ENCODE measurements around the gene SLC8A3.

DNA sequence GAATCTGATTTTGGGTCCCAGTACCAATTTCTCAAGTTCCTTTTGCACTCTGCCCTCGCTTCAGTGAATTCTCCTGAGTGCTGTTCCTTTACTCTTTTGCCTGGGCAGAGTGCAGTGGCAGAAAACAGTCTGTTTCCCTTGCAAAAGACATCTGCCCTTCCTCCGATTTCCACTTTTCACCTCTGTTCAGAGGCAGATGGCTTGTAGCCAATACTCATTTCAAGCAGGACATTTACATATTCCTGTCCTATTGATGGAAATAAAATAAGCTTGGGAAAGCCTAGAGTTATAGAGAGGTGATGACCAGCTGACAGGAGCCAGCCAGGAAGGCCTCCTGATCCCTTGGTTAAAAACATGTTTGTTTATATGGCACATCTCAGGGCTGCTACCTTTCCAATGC is 111.0 kb downstream of the SLC8A3 start:
- no peak for TF ChIP-seq POLR2A (IDR thresholded peaks at IDR 0.05)
- TF ChIP-seq, protein P1, sequence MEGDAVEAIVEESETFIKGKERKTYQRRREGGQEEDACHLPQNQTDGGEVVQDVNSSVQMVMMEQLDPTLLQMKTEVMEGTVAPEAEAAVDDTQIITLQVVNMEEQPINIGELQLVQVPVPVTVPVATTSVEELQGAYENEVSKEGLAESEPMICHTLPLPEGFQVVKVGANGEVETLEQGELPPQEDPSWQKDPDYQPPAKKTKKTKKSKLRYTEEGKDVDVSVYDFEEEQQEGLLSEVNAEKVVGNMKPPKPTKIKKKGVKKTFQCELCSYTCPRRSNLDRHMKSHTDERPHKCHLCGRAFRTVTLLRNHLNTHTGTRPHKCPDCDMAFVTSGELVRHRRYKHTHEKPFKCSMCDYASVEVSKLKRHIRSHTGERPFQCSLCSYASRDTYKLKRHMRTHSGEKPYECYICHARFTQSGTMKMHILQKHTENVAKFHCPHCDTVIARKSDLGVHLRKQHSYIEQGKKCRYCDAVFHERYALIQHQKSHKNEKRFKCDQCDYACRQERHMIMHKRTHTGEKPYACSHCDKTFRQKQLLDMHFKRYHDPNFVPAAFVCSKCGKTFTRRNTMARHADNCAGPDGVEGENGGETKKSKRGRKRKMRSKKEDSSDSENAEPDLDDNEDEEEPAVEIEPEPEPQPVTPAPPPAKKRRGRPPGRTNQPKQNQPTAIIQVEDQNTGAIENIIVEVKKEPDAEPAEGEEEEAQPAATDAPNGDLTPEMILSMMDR (IDR thresholded peaks at IDR 0.05), result no peak
